Amygdala (tissue), 56 donors: ENCODE results near the gene KCNIP4.
A peak's percentile ranks its signal among the peaks of the same experiment; 100 is the strongest.

Experiments
- DNase-seq, 56 donors: peaks; one replicate each; lab custom pipeline; 2025; lab: John Stamatoyannopoulos, UW

KCNIP4 gene

DNA sequence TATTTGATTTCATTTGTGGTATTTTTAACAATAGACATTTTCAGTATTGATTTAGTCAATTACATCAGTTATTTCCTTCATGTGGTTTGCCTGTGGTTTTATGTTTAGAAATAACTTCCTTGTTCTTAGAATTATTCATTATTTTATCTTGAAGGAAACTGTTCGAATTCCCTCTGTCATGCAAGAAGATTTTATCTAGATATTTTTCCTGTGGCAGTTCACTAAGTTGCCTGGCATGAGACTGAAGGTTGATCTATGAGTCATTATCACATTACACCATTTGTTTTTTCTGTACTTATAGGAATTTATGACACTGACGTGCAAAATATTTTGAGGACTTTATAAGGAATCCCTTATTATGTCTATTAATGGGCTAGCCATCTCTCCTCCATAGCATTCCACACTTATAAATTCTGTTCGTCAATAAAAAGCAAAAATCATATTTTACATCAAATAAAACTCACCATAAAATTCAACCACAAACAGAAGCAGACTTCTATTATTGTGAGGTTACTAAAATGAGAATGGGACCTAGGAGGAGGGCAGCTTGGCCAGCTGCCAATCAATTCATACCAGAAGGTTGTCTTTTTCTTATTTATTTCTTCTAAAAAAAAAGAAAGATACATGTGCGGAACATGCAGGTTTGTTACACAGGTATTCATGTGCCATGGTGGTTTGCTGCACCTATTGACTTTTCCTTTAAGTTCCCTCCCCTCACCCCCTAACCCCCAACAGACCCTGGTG lies 179.0 kb downstream of the KCNIP4 start:
- no peak for DNase-seq

DNA sequence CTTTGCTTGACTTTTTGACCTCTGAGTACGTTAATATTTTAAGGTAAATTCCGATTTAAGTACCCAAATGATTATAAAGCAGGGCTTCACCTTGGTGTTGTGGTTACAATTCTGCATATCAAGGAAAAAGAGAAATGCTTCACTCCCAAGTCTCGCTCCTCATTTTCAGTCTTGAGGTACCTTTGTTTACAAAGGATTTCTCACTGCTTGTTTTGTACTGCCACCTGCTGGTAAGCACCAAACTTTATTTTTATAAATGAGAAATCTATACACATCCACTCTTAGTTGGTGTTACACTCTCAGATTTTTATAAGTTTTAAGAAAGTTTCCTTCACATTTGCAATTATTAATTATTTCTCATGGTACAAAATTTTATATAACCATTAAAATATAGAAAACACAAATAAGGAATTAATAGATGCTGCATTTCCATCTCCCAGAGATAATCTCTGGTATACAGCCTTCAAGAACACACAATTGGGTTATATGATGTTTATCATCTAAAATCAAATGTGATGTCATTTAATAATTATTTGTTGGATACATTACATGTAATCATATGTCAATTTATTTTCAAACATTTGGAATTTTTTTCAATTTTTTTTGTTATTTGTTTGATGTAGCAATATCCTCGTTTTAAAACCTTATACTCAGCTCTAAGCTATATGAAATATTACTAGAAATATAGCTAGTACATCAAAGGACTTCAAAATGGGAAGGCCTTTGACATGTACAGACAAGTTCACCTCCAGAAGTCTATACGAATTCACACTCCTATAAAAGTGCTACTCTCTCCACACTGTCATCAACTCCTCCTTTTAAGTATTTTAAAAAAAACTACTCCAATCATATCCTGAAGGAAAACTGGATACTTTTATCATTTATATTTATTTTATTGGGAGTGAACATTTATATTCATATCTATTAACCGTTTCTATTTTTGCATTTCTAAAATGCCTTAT lies 179.9 kb downstream of the KCNIP4 start:
- peak in 2 of 56 donors; percentile 9 to 15 for DNase-seq

DNA sequence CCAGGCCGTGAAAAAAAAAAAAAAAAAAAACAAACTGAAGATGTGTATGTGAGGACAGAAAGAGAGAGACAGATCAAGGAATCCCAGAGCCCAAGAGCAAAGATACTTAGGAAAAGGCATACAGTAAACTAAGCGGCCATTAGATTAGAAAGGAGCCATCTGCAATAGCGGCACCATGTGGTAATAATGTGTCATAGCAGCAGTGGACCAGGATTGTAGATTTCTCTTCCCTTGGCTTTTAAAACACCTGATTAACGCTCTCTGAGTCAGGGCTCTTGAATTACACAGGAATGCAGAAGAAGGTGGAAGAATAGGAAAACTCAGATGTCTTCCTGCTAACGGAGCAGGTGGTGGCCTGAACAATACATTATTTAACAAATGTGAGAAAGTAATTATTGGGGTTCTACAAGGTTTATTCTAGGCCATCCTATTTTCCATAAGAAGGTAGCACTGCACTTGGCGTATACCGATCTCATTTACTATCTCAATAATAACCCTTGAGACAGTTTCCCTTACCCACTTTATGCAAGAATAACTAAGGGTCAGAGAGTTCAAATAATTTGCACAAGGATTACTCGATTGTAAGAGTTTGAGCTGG lies 182.7 kb downstream of the KCNIP4 start:
- DNase-seq = peak in 16 of 56 donors; percentile 2 to 65 (median 9)

DNA sequence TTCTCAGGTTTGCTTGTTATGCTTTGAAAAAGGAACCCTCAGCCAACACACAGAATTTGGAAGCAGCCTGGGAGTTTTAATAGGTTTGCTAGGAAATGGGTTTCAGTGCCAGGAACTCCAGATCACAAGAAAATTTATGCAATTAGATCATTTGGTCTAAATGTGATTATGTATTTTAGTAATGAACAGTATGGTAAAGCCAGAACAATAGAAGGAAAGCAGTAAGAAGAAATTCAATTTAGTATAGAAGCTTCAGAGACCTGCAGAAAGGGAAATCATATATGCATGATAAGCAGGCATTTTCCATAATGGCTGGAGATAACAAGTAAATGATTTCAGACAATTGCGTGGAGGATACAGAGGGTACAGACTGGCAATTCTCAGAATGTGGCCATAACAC lies 184.7 kb downstream of the KCNIP4 start:
- DNase-seq = no peak

DNA sequence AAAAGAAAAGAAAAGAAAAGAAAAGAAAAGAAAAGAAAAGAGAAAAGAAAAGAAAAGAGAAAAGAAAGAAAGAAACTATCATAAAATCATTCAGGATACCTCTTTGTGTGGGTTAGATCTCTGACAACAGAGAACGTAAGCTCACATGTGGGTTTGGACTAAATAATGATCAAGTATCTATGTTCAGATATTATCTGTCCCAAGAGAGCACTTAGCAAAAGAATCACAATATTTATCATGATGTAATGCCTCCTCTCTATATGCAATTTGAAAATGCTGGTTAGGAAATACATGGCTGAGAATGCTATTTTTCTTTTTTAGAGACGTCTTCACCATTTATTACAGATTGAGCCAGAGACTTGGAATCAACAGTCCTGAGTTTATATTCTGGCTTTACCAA lies 191.3 kb downstream of the KCNIP4 start:
- no peak for DNase-seq

DNA sequence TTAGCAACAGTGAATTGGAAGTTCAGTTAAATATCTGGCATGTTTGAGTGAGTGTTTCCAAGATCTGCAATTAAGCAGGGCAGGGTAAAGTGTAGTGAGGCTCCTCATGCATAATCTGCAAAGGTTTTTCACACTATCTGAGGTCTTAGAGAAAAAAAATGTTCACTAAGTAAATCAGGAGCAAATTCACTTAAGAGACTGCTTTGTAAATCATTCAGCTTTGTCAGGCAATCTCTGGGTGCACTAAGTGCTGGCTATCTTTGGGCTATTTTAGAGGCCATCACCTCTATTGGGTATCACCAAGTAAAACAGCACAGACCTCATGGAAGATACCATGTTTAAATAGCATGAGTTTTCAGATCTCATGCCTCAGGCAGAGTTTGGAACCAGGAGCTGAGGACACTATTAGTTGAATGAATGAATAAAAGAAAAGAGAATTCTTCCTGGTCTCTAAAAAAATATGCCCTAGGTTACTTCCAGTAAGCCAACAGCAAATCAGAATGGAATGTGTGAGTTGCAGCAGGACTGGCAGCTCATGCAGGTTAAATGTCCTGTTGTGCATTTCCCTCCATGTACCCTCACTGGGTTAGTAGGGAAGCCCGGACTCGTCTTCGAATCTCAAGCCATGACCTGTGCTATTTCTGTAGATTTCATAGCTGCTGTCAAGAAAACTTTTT lies 195.3 kb downstream of the KCNIP4 start:
- no peak for DNase-seq

DNA sequence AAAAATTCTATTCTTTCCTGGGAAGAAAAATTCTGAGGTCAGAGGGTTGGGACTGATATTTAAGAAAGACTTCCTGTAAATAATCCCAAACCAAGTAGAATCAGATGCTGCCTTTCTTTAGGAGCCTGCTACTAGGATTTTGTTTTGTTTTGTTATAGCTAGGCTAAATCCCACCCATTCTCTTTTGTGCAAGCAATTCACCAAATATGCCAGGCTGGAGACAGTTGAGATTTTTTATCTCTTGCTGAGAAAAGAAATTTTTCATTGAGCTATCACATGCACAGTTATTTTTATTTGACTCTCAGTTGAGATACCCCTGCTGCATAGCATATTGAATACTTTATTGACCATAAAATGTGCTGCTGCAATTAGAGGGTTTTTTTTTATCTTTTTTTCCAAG lies 196.0 kb downstream of the KCNIP4 start:
- DNase-seq = no peak

DNA sequence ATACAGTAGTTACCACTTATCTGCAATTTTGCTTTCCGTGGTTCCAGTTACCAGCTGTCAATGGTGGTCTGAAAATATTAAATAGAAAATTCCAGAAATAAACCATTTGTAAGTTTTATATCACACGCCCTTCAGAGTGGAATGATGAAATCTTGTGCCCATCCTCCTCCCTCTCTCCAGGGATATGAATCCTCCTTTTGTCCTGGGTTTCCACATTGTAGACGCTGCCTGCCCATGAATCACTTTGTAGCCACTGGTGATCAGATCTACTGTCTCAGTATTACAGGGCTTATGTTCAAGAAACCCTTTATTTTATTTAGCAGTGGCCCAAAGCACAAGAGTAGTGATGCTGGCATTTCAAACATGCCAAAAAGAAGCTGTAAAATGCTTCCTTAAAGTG lies 198.6 kb downstream of the KCNIP4 start:
- DNase-seq = peak in 1 of 56 donors; percentile 10

DNA sequence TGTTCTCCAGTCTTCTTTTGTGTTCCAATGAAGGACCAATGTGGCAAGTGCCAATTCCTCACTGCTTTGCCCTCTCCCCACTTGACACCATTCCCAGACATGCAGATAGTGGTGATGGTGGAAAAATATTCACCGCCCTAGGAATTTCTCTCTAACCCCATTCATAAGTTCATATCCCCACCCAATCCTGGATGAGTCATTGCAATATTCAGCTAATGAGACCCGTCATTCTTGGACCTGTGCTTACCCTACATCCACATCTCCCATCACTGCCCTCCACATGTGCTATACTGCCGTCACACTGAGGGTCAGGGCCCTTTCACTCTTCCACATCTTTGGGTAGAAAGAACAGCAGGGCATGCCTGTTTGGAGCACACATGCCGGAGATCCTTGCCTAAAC lies 199.2 kb downstream of the KCNIP4 start:
- no peak for DNase-seq

DNA sequence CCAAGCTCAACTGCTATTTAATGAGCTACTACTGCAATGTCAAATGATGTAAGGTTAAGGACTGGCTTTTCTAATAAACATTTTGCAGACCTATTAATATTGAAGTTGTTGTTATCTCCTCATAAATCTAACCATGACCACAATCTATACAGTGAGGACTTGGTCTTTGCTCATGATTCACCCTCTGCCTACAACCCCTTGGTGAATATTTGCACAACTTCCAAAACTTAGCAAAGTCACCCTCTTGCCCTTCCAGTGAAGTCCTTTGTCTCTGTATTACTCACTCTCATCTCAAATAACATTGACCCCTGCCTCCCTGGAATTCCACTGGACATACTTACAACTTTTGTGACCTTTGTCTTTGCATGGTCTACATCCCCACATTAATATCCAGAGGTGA lies 204.5 kb downstream of the KCNIP4 start:
- DNase-seq = no peak

DNA sequence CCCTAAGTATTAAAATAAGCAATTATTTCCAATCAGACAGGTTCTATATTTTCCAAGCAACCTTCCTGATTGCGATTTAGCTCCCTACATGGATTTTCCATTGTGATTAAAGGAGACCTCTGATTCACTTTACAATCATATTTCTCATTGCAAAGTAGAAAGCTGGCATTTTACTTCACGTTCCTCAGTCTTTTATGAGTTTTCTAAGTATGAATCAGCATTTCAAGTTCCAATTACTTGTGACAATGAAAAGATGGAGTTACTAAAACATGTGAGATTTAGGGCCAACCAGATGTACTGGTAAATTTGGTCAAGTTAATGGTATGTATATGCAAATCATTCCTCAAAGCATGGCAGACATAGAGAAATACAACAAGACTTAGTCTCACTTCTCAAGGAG lies 206.2 kb downstream of the KCNIP4 start:
- DNase-seq = no peak

DNA sequence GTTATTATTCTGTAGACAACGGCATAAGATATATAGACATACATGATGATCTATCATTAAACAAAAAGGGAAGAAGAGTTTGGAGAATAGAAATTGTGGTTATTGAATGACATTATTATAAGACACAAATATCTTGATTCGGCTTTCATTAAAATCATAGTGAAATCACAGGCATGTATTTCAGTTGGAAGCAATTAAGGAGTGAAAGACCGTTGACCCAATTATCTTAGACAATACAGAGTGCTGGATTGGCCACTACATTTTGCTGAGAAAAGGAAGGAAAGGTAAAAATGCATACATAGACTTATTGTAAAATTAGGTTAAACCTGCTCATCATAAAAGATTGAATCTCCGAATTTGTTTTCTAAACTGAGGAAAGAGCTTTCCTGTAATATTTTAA lies 209.8 kb downstream of the KCNIP4 start:
- no peak for DNase-seq

DNA sequence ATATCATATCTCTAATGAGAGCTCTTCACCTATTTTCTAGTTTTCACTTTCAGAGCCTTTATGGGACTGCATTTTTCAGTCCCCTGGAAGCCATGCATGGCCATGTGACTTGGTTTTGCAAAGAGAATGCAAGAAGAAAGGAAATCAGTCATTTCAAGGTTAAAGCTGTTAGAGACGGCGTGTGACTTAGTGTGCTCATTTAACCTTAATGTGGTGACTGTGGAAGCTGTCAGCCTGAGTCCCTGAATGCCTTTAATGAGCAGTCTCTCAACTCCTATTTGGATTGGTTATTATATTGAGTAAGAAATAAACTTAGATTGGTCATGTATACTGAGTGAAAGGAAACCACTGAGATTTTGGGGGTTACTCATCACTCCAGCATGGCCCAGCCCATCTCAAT lies 212.7 kb downstream of the KCNIP4 start:
- no peak for DNase-seq

DNA sequence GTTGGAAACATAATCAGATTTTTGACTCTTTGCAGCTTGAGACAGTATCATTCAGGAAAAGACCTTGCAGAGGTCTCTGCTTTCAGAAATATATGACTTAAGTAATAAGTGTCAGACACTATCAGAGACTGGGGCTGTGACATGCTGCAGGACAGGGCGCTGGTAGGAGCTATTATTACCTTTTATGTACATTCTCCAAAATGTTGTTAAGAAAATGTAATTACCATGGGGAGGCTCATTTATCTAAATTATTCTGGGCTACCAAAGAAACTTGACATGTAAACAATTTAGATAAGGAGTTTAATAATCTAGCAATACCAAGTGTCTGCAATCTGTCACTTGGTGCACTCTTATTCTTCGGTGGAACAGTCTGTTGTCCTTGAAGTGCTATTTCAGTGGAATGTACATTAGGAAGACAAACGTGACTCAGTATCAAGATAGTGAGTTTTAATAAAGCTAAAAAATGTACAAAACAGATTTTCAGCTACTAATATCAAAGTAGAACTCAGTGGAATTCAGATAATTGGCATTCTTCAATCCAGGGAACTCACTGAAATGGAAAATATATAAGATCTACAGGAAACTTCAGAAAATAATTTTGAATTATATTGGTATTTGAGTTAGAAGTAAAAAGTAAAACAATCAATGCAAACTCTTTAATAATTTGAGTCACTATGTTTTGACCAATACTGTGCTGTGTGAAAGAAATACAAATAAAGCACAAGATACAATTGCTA lies 214.5 kb downstream of the KCNIP4 start:
- DNase-seq = no peak

DNA sequence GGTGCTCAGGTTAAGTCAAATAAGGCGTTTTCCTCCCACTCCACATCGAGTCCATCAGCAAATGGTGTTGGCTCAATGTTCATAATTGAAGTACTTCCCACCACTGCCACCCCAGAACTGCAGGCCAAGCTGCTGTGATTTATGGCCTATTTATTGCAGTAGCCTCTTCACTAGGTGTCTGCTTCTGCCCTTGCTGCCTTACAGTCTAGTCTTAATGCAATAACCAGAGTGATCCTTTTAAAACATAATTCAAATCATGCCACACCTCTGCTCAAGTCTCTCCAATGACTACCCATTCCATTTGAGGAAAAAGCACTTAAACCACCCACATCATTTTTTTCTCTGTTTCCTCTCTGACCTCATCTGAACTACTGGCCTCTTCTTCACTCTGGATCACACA lies 220.3 kb downstream of the KCNIP4 start:
- no peak for DNase-seq

DNA sequence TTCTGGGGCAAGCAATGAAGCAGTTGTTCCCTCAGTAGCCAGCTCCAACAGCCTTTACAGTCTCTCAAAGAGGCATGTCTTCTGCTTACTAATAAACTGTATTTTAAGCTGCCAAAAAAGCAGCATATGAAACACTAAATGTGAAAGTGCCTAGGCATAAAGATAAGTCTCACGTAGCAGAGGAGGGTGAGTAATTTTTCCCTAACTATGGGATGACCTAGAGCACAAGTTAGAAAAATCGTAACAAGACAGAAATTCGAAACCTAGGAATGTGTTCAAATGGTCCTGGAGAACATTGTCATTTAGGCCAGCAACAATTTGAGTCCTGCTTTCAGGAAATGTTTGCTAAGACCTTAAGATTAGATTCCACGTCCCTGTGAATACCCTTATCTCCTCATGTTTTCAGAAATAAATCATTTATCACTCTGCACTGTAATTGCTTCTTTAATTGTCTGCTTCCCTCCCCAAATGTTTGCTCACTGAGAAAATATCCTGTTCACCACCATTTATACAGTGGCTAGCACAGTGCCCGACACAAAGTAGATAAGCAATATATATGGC lies 222.2 kb downstream of the KCNIP4 start:
- DNase-seq = no peak

DNA sequence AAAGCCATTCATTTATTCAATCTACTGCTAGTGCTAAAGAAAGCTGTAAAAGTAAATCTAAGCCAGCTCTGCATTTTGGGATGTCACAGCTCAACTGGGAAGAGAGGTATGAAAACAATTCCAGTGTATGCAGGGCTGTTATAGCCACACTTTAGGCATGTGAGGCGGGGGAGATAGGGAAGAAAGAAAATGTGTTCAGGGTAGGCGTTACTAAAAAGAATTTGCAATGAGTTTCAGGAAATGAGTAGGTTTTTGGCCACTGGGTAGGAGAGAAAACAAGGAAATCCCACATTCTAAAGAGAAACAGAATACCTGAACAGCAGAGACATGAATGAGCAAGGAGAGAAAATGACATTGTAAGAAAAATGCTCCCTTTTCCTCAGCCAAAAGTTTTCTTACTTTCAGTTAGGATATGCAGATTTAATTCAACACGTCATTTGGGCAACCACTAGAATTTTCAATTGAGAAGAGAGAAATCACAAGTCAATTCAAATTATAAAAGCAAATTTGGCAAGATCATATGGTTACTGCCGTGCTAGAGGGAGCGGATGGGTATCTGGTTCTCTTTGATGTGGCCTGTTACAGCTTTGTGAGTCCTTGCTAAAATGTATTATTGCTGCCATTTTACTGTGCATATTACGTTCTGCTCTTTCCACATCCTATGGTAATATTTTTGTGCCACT lies 226.3 kb downstream of the KCNIP4 start:
- DNase-seq = no peak

DNA sequence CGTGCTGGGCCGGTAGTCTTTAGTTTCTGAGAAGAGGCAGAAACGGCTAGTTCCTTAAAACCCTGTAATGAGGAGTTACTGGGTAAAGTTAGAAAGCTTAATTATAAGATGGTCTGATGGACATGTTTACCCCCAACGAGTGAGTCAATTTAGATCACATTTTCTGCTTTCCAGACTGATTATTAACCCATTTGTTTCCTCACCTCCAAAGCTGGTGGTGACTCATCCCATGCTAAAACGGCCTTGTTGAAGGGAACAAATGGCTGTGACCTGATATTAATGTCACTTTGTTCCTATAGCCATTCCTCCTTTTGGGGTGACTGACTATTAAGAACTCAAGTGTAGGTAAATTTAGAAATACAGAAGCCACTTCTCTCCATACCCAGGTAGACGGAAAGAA lies 232.0 kb downstream of the KCNIP4 start:
- DNase-seq = no peak

DNA sequence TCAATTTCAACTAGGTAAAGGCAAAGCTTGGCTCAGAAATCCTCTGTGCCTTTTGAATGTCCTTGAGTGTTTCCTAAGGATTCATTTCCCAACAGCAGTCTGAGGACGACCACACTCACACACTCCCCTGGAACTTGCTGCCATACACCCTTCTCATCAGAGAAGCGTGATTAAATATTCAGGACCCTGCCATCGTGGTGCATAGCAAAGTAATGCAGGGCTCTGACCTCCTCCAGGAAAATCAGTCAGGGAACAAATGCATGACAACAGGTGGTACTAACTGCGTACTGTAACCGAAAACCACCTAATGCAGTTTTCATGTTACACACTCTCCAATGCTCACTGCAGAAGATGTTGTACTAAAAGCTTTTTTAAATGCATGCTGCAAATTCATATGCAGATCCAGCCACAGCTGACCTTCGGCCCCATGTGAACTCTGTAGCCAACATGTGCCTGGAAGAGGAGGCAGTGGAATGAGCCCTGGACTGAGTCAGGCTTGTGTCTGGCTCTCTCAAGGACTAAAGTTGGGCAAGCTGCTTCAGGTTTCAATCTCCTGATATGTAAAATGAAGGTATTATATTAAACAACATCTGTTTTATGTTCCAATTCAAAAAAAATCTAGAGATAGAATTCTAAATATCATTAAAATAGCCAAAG lies 238.3 kb downstream of the KCNIP4 start:
- DNase-seq = no peak
